Upper lobe of right lung (tissue), 1 donor: ENCODE measurements around the gene APOF. TPM values are rescaled to one million over a fixed set of nuclear protein-coding genes. Genes with fewer than 3 reads are reported as not detected.
A peak's percentile ranks its signal among the peaks of the same experiment; 100 is the strongest.

Source experiments
- ATAC-seq: fragments of 200-7000 bp; cut with Tn5 transposase; one replicate; pipeline ENCODE4 v1.9.1; 2020; ENCODE audit warnings: mild to moderate bottlenecking, moderate library complexity
- DNase-seq: peaks from one replicate; pipeline ENCODE4 v3.0.0-alpha.2; 2020
- H3K27ac ChIP-seq: fragments of 200-600 bp; one replicate; pipeline ENCODE4 v1.8.0; 2022
- H3K27me3 ChIP-seq: fragments of 200-600 bp; one replicate; pipeline ENCODE4 v1.8.0; 2022; ENCODE audit warnings: mild to moderate bottlenecking
- H3K36me3 ChIP-seq: fragments of 200-600 bp; one replicate; pipeline ENCODE4 v1.8.0; 2022
- H3K4me1 ChIP-seq: fragments of 200-600 bp; one replicate; pipeline ENCODE4 v1.8.0; 2022
- H3K4me3 ChIP-seq: fragments of 200-600 bp; one replicate; pipeline ENCODE4 v1.8.0; 2022; ENCODE audit warnings: mild to moderate bottlenecking
- H3K9me3 ChIP-seq: fragments of 200-600 bp; one replicate; pipeline ENCODE4 v1.8.0; 2022
- intact Hi-C: fragments of 100-400 bp; cut with DNase I; formaldehyde crosslinking; loops from one replicate; pipeline ENCODE4 v1.11.0; 2022
- total RNA-seq: library from RNA; stranded (reverse); fragmentation: NEBNext Ultra II Directional; extraction: Animal tissue kit (Norgen Biotek cat#: 25700); gene quantifications from one replicate; pipeline ENCODE4 v1.2.1, GENCODE V29; 2021
- TF ChIP-seq, protein P1 (sequence below): fragments of 200-600 bp; IDR thresholded peaks from one replicate; pipeline ENCODE4 v1.8.0; 2022; ENCODE audit warnings: antibody characterized with exemption
- donor health status: DM: no; HTN: yes; CAD: no; lungs with severe emphysema.

Gene APOF
- total RNA-seq, 1 donor from 2014 or later = not detected

GRCh38 chr12:56315622-56316473 lies 46.8 kb downstream of the APOF start, which contains the start of gene CNPY2:
CNPY2 (minus strand) TSS chr12:56315988; CDS start chr12:56315217, 771 bp downstream.
- ATAC-seq (peak; percentile 96), DNase-seq (peak; percentile 98)
- TF ChIP-seq, protein P1, sequence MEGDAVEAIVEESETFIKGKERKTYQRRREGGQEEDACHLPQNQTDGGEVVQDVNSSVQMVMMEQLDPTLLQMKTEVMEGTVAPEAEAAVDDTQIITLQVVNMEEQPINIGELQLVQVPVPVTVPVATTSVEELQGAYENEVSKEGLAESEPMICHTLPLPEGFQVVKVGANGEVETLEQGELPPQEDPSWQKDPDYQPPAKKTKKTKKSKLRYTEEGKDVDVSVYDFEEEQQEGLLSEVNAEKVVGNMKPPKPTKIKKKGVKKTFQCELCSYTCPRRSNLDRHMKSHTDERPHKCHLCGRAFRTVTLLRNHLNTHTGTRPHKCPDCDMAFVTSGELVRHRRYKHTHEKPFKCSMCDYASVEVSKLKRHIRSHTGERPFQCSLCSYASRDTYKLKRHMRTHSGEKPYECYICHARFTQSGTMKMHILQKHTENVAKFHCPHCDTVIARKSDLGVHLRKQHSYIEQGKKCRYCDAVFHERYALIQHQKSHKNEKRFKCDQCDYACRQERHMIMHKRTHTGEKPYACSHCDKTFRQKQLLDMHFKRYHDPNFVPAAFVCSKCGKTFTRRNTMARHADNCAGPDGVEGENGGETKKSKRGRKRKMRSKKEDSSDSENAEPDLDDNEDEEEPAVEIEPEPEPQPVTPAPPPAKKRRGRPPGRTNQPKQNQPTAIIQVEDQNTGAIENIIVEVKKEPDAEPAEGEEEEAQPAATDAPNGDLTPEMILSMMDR = no peak
- Histone ChIP-seq H3K4me3 (peak within 1 kb of the TSS; percentile 93), H3K27ac (peak within 1 kb of the TSS; percentile 93), H3K36me3 (peaks cover 51% of the 10 kb centered on the region), H3K27me3 (no peaks in the 10 kb centered on the region), H3K9me3 (no peaks in the 10 kb centered on the region), H3K4me1 (peaks cover 8% of the 10 kb centered on the region)
- intact Hi-C loops = no loop called here

DNA sequence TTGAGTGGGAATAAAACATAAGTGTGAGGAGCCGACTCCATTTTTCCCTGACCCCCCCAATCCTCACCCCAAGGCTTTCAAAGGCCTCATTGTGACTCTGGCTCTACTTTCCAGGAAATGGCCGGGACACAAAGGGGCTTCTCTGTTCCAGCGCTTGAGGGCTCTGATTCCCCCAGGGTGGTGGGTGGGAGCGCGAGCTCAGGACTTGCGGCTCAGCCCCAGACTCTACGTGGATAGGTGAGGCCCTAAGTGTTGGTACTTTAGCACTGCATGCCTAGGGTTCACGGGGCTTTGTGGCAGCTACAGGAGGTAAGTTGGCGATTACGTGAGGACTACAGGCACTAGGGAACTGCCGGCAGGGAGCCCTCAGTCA lies 47.4 kb downstream of the APOF start:
- H3K27ac ChIP-seq = peak overlapping the region; percentile 93
- DNase-seq = no peak
- peaks cover 51% of the 10 kb centered on the region for H3K36me3 ChIP-seq
- TF ChIP-seq, protein P1 = no peak
- no peak for ATAC-seq
- intact Hi-C loops = no loop called here
- H3K4me3 ChIP-seq = peak overlapping the region; percentile 93
- peaks cover 8% of the 10 kb centered on the region for H3K4me1 ChIP-seq
- no peaks in the 10 kb centered on the region for H3K9me3 ChIP-seq
- no peaks in the 10 kb centered on the region for H3K27me3 ChIP-seq

GRCh38 chr12:56311003-56311402 lies 51.7 kb downstream of the APOF start:
- Histone ChIP-seq H3K27me3 (no peaks in the 10 kb centered on the region), H3K36me3 (peaks cover 64% of the 10 kb centered on the region), H3K27ac (no peak overlapping the region), H3K4me3 (no peak overlapping the region), H3K4me1 (peaks cover 8% of the 10 kb centered on the region), H3K9me3 (no peaks in the 10 kb centered on the region)
- intact Hi-C loops = no loop called here
- ATAC-seq = no peak
- TF ChIP-seq, protein P1 = no peak
- no peak for DNase-seq

Other genes with a start within 250 kb of the APOF start
- gene RPL41, start 246.2 kb downstream of the APOF start, total RNA-seq = 2,726 TPM
- 8.4 TPM for gene ZC3H10, start 244.6 kb downstream of the APOF start, total RNA-seq
- gene ESYT1, start 234.6 kb downstream of the APOF start, total RNA-seq = 101 TPM
- gene MYL6B, start 210.3 kb downstream of the APOF start, total RNA-seq = 19.5 TPM
- 1,254 TPM for gene MYL6, start 204.5 kb downstream of the APOF start, total RNA-seq
- 117 TPM for gene SMARCC2, start 173.4 kb downstream of the APOF start, total RNA-seq
- gene RNF41, start 140.9 kb downstream of the APOF start, total RNA-seq = 51.6 TPM
- gene NABP2, start 138.5 kb downstream of the APOF start, total RNA-seq = 19.8 TPM
- 0.87 TPM for gene SLC39A5, start 132.8 kb downstream of the APOF start, total RNA-seq
- 28.0 TPM for gene ANKRD52, start 104.5 kb downstream of the APOF start, total RNA-seq
- gene COQ10A, start 95.9 kb downstream of the APOF start, total RNA-seq = 12.0 TPM
- 159 TPM for gene CS, start 62.5 kb downstream of the APOF start, total RNA-seq
- gene CNPY2, start 46.9 kb downstream of the APOF start, total RNA-seq = 101 TPM
- gene PAN2, start 28.9 kb downstream of the APOF start, total RNA-seq = 84.4 TPM
- 0.81 TPM for gene IL23A, start 24.0 kb downstream of the APOF start, total RNA-seq
- 199 TPM for gene STAT2, start 2.8 kb downstream of the APOF start, total RNA-seq
- gene TIMELESS, start 86.6 kb upstream of the APOF start, total RNA-seq = 9.8 TPM
- not detected for gene MIP, start 91.8 kb upstream of the APOF start, total RNA-seq
- gene SPRYD4, start 105.7 kb upstream of the APOF start, total RNA-seq = 3.2 TPM
- gene GLS2, start 125.3 kb upstream of the APOF start, total RNA-seq = 5.5 TPM
- 142 TPM for gene RBMS2, start 159.0 kb upstream of the APOF start, total RNA-seq